SU-DHL-6 (cell line): ENCODE data around the gene CD8A.
A peak's percentile ranks its signal among the peaks of the same experiment; 100 is the strongest.

Source experiments
- CTCF ChIP-seq: fragments of 200-600 bp; sonication (generic); IDR thresholded peaks from one replicate; pipeline ENCODE4 v1.5.1; 2017; ENCODE audit warnings: antibody characterized with exemption, mild to moderate bottlenecking, low read length, moderate library complexity; ENCODE audit not compliant: insufficient read depth, poor library complexity, severe bottlenecking
- EZH2phosphoT487 ChIP-seq: fragments of 200-600 bp; sonication (generic), shearing (Covaris generic); conservative IDR thresholded peaks from 2 replicates; pipeline ENCODE4 v1.6.1; 2018; ENCODE audit warnings: mild to moderate bottlenecking, antibody characterized with exemption, low read length, moderate library complexity, mixed read lengths

DNA sequence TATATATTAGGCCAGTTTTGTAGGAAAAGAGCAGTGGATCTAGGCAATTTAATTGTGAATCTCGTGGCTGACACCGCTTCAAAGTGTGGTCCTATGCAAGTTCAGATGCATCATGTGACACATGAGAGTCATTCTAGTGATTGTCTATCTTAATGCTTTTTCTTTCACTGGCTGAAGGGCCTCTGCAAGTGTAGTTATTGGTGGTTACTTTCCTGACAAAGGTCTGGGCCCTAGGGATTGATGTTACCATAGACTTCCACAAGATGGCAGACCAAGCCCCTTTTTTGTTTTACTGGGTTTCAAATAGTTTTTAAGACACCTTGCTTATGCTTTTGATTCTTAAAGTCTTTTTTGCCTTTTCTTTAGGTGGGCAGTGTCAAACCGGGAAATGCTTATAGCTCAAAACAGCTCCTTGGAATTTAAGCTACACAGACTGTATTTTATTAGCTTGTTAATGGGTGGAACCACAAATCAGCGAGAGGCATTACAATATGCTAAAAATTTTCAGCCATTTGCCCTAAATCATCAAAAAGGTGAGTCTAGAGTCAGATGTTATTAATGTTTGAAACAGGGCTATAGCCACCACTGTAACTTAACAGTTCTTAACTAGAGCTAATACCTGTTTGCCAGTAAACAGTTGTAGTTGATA lies 25.9 kb downstream of the CD8A start:
- TF ChIP-seq CTCF (peak; percentile 63), EZH2phosphoT487 (no peak)
